Iris pigment epithelial cell (primary cell): ENCODE measurements around the gene KRT79.
"Not testable (repeated sequence)": the region's sequence is repeated elsewhere in the genome, so short reads cannot be mapped to it uniquely, and the experiment has no call there.

Experiments
- DNase-seq: peaks from one replicate; pipeline ENCODE4 v3.0.0-alpha.2; 2011; ENCODE audit warnings: low read depth

Gene KRT79

DNA sequence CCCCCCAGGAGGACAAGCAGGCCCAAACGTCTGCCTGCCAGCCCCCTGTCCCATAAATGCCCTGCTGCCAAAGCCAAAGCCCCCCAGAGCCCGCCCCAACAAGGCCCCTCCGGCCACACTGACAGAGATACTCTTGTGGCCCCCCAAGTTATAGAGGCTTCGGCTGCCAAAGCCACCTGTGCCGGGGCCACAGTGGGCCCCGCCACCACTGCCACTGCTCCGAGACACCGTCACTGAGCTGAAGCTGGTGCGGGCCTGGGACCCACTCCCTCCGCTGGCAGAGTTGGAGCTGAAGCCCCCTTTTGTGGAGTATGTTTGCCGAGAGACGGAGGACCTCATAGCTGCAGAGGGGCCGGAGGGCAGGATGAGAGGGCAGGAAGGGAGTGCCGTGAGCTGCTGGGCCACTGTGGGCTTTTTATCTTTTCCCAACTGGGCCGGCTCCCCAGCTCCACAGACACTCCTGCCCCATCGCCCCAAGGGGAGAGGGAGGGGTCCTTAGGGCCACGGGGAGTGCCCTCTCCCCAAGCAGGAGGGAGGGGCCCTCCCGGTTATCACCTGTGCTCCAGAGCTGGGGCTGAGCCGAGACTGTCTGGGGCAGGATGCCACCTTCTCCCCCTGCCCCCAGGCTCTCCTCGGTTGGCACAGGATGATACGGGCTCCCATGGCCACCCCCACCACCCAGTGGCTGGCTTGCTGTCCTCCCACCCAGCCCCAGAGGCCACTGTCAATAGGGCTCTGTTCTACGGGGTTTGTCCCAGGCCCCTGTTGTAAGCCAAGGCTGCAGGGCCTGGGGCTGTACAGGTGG is at the start of gene KRT79:
Gene KRT79 (minus strand): TSS at position 390 of the 805 bp plus-strand sequence. CDS start 51 bp downstream, at position 339.
- no peak for DNase-seq

DNA sequence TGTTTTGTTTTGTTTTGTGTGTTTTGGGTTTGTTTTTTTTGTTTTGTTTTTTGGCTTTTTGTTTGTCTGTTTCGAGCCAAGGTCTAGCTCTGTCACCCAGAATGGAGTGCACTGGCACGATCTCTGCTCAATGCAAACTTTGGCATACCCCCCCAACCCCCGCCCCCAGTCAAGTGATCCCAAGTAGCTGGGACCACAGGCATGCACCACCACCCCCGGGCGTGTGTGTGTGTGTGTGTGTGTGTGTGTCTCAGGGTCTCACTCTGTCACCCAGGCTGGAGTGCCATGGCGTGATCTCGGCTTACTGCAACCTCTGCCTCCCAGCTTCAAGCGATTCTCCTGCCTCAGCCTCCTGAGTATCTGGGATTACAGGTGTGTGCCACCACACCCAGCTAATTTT is 46.4 kb upstream of the KRT79 start:
- DNase-seq = not testable (repeated sequence)

GRCh38 chr12:52879394-52880351 is 45.6 kb upstream of the KRT79 start:
- DNase-seq = peak; percentile 76

- DNase-seq = no peak
Measured at GRCh38 chr12:52878507-52879393, 44.6 kb upstream of the KRT79 start.

DNA sequence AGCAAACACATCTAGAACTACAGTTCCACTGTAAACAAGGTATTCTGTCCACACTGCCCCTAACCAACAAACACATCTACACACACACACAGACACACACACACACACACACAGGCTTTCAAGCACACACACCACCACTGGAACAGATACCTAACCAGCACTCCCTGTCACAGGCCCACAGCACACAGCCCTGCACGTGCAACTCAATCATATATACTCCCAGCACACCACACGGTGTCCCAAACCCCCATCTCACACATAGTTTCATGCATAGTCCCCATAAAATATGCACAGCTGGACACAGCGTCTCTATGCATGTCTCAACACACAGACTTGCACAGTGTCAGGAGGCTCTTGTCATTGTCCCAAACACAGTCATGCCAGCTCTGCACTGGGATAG is 43.1 kb upstream of the KRT79 start:
- DNase-seq = no peak

GRCh38 chr12:52876372-52876771 is 42.3 kb upstream of the KRT79 start:
- DNase-seq = no peak

GRCh38 chr12:52874573-52875435 is 40.7 kb upstream of the KRT79 start:
- no peak for DNase-seq

GRCh38 chr12:52873832-52874572 is 39.9 kb upstream of the KRT79 start:
- peak; percentile 94 for DNase-seq

- DNase-seq = no peak
Measured at GRCh38 chr12:52873513-52873831, 39.4 kb upstream of the KRT79 start.

DNA sequence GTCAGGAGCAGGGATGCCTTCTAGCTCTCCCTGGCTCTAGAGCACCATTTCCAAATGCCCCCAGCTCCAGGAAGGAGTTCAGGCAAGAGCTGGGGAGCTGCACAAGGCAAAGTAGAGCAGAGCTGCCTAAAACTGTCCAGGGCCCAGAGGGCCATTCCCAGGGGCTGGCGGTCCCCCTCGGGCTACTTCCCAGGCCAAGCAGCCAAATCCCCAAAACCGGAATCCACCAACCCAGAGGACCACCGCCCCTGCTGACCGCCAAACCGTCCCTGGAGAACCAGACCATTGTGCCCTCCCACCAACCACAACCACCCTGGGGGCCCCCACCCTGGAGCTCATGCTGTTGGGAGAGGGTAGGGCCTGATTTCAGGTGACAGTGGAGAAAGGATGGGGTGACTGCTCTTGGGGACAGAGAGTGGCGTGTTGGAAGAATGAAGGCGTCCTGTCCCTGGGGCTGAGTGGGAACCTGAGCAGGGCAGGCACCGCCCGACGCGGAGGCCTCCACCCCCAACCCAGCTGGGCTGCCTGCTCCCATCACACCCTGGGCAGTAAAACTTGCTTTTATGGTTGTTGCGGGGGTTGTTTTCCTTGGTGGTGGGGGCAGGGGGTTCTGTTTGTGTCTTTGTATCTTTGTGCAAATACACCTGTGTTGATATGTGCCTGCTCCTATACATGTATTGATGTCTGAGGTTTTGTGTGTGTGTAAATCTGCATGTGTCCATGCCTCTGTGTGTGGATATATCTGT is 38.7 kb upstream of the KRT79 start:
- DNase-seq = no peak

DNA sequence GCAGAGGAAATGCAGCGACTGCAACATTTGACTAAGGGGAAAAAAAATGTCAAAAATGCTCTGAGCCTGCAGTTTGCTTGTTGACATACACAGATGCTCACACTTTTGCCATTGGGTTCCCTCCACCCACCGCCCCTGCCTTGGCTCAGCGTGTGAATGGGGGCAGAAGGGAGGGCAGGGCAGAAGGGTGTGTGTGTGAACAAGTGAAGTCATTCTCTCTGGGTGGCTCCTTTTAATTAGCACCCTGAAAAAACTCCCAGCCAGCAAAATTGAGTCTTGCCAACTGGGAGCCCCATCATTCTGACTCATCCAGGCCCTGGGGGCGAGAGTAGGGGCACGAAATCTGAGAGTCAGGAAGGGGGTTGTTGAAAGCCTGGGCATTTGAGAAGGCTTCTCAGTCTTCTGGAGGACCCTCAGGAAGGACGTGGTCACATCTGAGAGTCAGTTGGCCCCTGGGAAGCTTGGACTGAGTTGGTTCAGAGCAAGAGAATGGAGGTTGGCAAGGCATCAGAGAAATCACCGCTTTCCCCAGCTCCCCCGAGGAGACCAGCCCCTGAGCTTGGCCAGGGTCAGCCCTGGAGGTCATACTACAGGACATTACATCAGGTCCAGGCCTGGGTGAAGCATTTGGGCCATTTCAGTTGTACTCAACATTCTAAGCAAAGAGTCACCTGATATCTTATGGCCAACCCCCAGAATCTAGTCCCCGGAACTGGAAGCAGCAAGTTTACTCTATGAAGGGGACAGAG is 37.4 kb upstream of the KRT79 start:
- DNase-seq = peak; percentile 63

- DNase-seq = peak; percentile 29
Measured at GRCh38 chr12:52870361-52871290, 36.5 kb upstream of the KRT79 start.

GRCh38 chr12:52867642-52868041 is 33.5 kb upstream of the KRT79 start:
- DNase-seq = no peak

GRCh38 chr12:52867152-52867551 is 33.0 kb upstream of the KRT79 start:
- no peak for DNase-seq

- peak; percentile 56 for DNase-seq
Measured at GRCh38 chr12:52865090-52865944, 31.2 kb upstream of the KRT79 start.

DNA sequence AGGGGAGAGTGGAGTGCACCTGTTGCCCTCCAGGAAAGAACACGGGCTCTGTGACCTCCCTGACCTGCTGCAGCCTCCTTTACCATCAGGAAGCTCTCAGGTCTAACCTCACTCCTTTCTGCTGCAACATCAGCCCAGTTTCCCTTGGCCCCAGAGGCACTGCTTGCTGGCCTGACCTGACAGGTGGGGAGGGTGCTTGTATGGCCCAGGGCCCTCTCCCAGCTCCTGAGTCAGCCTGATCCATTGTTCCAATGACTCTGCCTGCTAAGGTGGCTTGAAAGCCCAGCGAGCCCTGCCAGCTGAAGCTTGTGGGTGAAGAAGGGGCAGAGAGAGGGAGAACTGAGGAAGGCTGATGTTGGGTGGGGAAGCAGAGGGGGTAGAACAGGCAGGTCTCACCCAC is 27.9 kb upstream of the KRT79 start:
- DNase-seq = no peak

DNA sequence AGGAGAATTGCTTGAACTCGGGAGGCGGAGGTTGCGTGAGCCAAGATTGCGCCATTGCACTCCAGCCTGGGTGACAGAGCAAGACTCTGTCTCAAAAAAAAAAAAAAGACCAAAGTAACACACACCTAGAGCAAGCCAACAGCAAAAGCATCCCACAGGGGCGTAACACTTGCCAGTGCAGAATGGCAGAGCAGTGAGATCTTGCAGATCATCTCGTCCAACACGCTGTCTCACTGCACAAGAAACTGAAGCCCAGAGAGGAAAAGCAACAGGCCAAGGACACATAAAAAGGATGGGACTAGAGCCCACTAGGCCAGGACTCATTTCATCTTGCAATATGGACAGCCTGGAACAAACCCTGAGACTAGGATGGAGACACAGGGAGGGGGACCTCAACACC is 27.4 kb upstream of the KRT79 start:
- DNase-seq = no peak
